ENCODE data around the gene ADARB2.

GRCh38 chr10:1268831-1269230, 468.5 kb downstream of the ADARB2 start:
- TF ChIP-seq ZNF274 (IDR thresholded peaks at IDR 0.05; ENCODE audit: insufficient read depth, insufficient read length) (no peak), SMARCA5 (IDR thresholded peaks at IDR 0.05) (no peak), ATF3 (IDR thresholded peaks at IDR 0.05; ENCODE audit: borderline replicate concordance, extremely low read depth, low read depth, low read length) (no peak), JUNB (IDR thresholded peaks at IDR 0.05) (no peak), POLR2A (IDR thresholded peaks at IDR 0.05; ENCODE audit: low read depth, low read length) (no peak), CTCF (IDR thresholded peaks at IDR 0.05 in 2 of 3, conservative IDR thresholded peaks at IDR 0.05 in 1 of 3; ENCODE audit: control insufficient read depth in 2 of 3, extremely low read depth in 1 of 3, insufficient read depth in 1 of 3, low read depth in 3 of 3, low read length in 3 of 3) (no peak), CHD4 (IDR thresholded peaks at IDR 0.05) (no peak), EZH2 (IDR thresholded peaks at IDR 0.05; ENCODE audit: borderline replicate concordance, control insufficient read depth, low read depth, low read length) (no peak), TAF1 (IDR thresholded peaks at IDR 0.05; ENCODE audit: borderline replicate concordance, low read depth, low read length) (no peak), CEBPB (IDR thresholded peaks at IDR 0.05; ENCODE audit: borderline replicate concordance in 1 of 2, low read depth in 2 of 2, low read length in 2 of 2) (no peak), RAD21 (IDR thresholded peaks at IDR 0.05; ENCODE audit: insufficient read depth, low read depth, low read length) (no peak), SP1 (IDR thresholded peaks at IDR 0.05; ENCODE audit: low read depth, low read length) (no peak), MAX (IDR thresholded peaks at IDR 0.05; ENCODE audit: low read depth, low read length) (no peak), STAT3 (IDR thresholded peaks at IDR 0.05; ENCODE audit: low read depth, low read length) (no peak)

Data from GM12878 (cell line).